Uterus (tissue), 4 donors: ENCODE measurements around the gene POLR3B. TPM values are rescaled to one million over a fixed set of nuclear protein-coding genes. Genes with fewer than 3 reads are reported as not detected.

Experiments
- DNase-seq, 2 donors: peaks; one replicate each; pipeline ENCODE4 v3.0.0-alpha.2; 2019 to 2020
- H3K27ac ChIP-seq, 2 donors: fragments of 200-600 bp; sonication (generic); 1 replicate in 1 of 2; 2 replicates in 1 of 2; pipeline ENCODE4 v1.5.1; 2016 to 2018
- H3K27me3 ChIP-seq, 2 donors: fragments of 200-600 bp; sonication (generic); one replicate each; pipeline ENCODE4 v1.5.1; 2018 to 2019; ENCODE audit warnings: control low read depth in 1 of 2
- H3K36me3 ChIP-seq, 2 donors: fragments of 200-600 bp; sonication (generic); one replicate each; pipeline ENCODE4 v1.5.1; 2019; ENCODE audit warnings: control low read depth in 1 of 2
- H3K4me1 ChIP-seq, 2 donors: fragments of 200-600 bp; sonication (generic); one replicate each; pipeline ENCODE4 v1.5.1; 2018 to 2019; ENCODE audit warnings: control low read depth in 1 of 2
- H3K4me3 ChIP-seq, 2 donors: fragments of 200-600 bp; sonication (generic); 1 replicate in 1 of 2; 2 replicates in 1 of 2; pipeline ENCODE4 v1.5.1; 2018 to 2019; ENCODE audit warnings: mild to moderate bottlenecking in 1 of 2
- H3K9me3 ChIP-seq, 2 donors: fragments of 200-600 bp; sonication (generic); one replicate each; pipeline ENCODE4 v1.5.1; 2019; ENCODE audit warnings: control low read depth in 1 of 2
- POLR2A ChIP-seq, 2 donors: fragments of 450-650 bp; IDR thresholded peaks; one replicate each; pipeline ENCODE4 v1.6.1; 2016; ENCODE audit warnings: antibody characterized with exemption in 2 of 2, mild to moderate bottlenecking in 1 of 2, moderate library complexity in 1 of 2
- intact Hi-C: fragments of 100-400 bp; cut with DNase I; formaldehyde crosslinking; loops from one replicate; pipeline ENCODE4 v1.15.1; 2023; ENCODE audit warnings: low total_unique reads
- total RNA-seq, 4 donors: library from RNA; depleted of rRNA in 3 of 4; stranded (reverse); fragments of >200 nt in 3 of 4; gene quantifications; one replicate each; pipeline versions ENCODE4 v1.1.0 to v1.2.4, GENCODE V29; 2014 to 2023
- TF ChIP-seq, protein P1 (sequence below), 4 experiments: fragments of 200-600 bp in 2 of 4; fragments of 450-650 bp in 2 of 4; sonication (generic) in 2 of 4; IDR thresholded peaks; one replicate each; pipeline ENCODE4 v1.5.1; 2016 to 2019; ENCODE audit warnings: antibody characterized with exemption in 4 of 4, mild to moderate bottlenecking in 2 of 4, moderate library complexity in 1 of 4
- donor health status: DM: yes; HTN: yes; CAD: no.

POLR3B gene
- total RNA-seq, 4 donors from 2014 or later, result 8.8 to 20.7 (median 11.0) TPM

- no peak for DNase-seq
- intact Hi-C loops, result no loop called here
- H3K4me3 ChIP-seq, result no peak overlapping the region
- no peaks in the 10 kb centered on the region for H3K36me3 ChIP-seq
- TF ChIP-seq, protein P1, sequence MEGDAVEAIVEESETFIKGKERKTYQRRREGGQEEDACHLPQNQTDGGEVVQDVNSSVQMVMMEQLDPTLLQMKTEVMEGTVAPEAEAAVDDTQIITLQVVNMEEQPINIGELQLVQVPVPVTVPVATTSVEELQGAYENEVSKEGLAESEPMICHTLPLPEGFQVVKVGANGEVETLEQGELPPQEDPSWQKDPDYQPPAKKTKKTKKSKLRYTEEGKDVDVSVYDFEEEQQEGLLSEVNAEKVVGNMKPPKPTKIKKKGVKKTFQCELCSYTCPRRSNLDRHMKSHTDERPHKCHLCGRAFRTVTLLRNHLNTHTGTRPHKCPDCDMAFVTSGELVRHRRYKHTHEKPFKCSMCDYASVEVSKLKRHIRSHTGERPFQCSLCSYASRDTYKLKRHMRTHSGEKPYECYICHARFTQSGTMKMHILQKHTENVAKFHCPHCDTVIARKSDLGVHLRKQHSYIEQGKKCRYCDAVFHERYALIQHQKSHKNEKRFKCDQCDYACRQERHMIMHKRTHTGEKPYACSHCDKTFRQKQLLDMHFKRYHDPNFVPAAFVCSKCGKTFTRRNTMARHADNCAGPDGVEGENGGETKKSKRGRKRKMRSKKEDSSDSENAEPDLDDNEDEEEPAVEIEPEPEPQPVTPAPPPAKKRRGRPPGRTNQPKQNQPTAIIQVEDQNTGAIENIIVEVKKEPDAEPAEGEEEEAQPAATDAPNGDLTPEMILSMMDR (IDR thresholded peaks at IDR 0.05), result no peak
- TF ChIP-seq POLR2A (IDR thresholded peaks at IDR 0.05), result no peak
- H3K4me1 ChIP-seq, result no peaks in the 10 kb centered on the region
- H3K9me3 ChIP-seq, result no peaks in the 10 kb centered on the region
- no peak overlapping the region for H3K27ac ChIP-seq
- H3K27me3 ChIP-seq, result no peaks in the 10 kb centered on the region
These were observed 34.0 kb upstream of the POLR3B start for GRCh38 chr12:106323537-106323936.

DNA sequence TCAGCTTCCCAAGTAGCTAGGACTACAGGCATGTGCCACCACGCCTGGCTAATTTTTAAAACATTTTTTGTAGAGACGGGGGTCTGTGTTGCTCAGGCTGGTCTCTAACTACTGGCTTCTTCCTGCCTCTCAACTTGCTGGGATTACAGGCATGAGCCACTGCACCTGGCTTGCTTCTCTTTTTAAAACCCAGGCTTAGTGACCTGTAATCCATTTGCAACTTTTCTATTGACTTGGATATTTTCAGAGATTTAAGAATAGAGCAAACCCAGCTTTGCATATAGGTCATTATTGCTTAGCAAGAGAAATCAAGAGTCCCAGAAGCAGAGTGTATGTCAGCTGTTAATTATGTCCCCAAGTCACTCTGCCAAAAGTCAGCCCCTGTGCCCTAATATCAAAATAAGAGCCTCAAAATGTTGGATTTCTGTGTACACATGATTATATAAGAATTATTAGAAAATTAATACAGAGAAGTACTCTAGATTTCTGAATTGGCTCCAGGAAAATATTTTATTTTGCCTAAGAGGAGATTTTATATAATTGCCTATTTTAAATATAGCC lies 30.2 kb upstream of the POLR3B start:
- no peaks in the 10 kb centered on the region for H3K9me3 ChIP-seq
- H3K36me3 ChIP-seq, result no peaks in the 10 kb centered on the region
- no peak for DNase-seq
- H3K4me3 ChIP-seq, result no peak overlapping the region
- no peaks in the 10 kb centered on the region for H3K27me3 ChIP-seq
- intact Hi-C loops, result no loop called here
- H3K4me1 ChIP-seq, result no peaks in the 10 kb centered on the region
- TF ChIP-seq POLR2A (IDR thresholded peaks at IDR 0.05), result no peak
- TF ChIP-seq, protein P1 (IDR thresholded peaks at IDR 0.05), result no peak
- no peak overlapping the region for H3K27ac ChIP-seq

- Histone ChIP-seq H3K27ac (peak overlapping the region; percentile 57 to 60), H3K4me3 (no peak overlapping the region), H3K27me3 (no peaks in the 10 kb centered on the region), H3K9me3 (no peaks in the 10 kb centered on the region), H3K4me1 (no peaks in the 10 kb centered on the region), H3K36me3 (no peaks in the 10 kb centered on the region)
- intact Hi-C loops, result no loop called here
- DNase-seq, result no peak
- TF ChIP-seq, protein P1 (IDR thresholded peaks at IDR 0.05), result no peak
- TF ChIP-seq POLR2A (IDR thresholded peaks at IDR 0.05), result no peak
These were observed 28.8 kb upstream of the POLR3B start for GRCh38 chr12:106328735-106329134.

- H3K36me3 ChIP-seq, result no peaks in the 10 kb centered on the region
- no peaks in the 10 kb centered on the region for H3K4me1 ChIP-seq
- H3K27me3 ChIP-seq, result no peaks in the 10 kb centered on the region
- H3K9me3 ChIP-seq, result no peaks in the 10 kb centered on the region
- no peak overlapping the region for H3K4me3 ChIP-seq
- DNase-seq, result peak in 1 of 2 donors; percentile 25
- peak overlapping the region; percentile 57 to 60 for H3K27ac ChIP-seq
- intact Hi-C loops, result no loop called here
- TF ChIP-seq POLR2A (IDR thresholded peaks at IDR 0.05), result no peak
- TF ChIP-seq, protein P1 (IDR thresholded peaks at IDR 0.05), result no peak
These were observed 28.1 kb upstream of the POLR3B start for GRCh38 chr12:106329231-106329982.

GRCh38 chr12:106331599-106331998 lies 25.9 kb upstream of the POLR3B start:
- Histone ChIP-seq H3K27me3 (no peaks in the 10 kb centered on the region), H3K4me1 (no peaks in the 10 kb centered on the region), H3K27ac (no peak overlapping the region), H3K4me3 (no peak overlapping the region), H3K36me3 (no peaks in the 10 kb centered on the region), H3K9me3 (no peaks in the 10 kb centered on the region)
- TF ChIP-seq, protein P1 (IDR thresholded peaks at IDR 0.05), result no peak
- TF ChIP-seq POLR2A (IDR thresholded peaks at IDR 0.05), result no peak
- DNase-seq, result no peak
- intact Hi-C loops, result no loop called here
